NCI-H2171 treated with DMSO at 0.1 percent for 48 hours (cell line): Measurements from ENCODE around the gene ERRFI1.

ENCODE experiments used
- DNase-seq: peaks from one replicate; lab custom pipeline; 2025; lab: John Stamatoyannopoulos, UW

Gene ERRFI1

DNA sequence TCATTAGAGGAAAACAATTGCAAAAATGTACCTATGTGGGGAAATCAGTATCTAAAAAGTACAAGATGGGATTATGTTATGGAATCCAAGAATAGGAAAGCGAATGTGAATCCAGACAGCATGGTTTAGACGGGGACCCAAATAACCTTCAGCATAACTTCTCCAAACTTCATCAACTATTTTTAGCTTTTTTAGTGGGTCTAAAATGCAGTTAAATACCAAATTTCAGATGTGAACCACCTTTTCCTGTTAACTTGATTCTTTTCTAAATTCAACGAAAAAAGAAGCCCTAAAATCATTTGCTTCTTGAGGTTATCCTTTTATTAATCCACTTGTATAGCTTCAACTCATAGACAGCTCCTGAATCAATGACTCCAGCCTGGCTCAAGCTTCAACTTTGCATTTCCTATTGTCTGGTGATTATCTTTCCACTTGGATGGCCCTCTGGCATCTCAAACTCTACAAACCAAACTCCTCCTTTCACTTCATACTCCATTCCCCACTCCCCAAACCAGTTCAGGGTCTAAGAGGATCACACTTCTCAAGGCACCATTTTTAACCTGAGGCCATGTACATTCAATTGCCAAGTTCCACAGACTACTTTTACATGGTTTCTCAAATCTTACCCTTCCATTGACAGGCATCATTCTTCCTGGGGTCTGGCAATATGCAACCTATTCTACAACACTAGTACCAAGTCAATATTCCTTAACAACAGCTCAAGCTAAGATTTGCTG lies 7.4 kb downstream of the ERRFI1 start:
- DNase-seq: no peak

DNA sequence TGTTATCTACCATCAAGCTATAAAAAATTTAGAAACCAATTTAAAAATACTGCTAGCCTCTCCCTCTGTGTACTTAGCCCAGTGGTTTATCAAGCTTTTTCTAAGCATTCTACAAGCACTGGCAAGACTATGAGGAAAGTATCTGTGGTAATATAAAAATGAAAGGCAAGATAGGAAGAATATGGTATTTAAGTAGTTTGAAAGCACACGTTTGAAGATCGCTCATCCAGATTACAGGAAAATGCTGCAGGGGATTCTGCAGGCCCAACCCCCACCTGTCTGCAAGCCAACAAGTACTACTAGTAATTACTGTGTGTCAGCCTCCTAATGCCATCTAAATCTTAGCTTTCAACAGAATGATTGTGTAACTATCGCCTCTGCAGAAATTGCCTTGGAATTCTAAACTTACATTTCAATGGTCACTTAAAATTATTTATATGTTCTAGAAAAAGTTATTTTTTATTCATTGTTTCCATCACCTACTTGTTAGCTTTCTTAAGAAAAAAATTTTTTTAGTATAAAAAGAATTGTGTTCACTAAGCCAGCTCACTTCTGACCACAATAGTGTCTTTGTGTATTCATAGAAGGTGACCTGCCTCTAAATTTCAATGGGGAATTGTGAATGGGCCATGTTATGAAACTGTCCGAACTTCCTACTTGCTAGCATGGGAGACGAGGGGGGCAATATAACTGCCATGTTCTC lies 8.5 kb downstream of the ERRFI1 start:
- peak; percentile 17 for DNase-seq

DNA sequence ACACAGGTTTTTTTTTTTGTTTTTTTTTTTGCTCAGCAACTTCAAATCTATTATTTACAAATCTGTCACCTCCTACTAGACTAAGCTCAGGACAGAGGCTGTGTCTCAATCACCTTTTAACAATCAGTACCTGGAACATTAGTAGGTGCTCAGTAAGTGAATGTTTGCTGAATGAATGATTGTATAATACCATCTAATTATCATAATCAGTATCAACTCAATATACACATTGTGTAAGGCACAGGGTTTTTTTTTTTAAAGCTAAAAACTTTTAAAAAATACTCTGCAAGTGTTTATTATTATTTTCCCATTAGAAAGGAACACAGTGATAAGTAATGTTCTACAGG lies 9.2 kb downstream of the ERRFI1 start:
- DNase-seq: no peak

DNA sequence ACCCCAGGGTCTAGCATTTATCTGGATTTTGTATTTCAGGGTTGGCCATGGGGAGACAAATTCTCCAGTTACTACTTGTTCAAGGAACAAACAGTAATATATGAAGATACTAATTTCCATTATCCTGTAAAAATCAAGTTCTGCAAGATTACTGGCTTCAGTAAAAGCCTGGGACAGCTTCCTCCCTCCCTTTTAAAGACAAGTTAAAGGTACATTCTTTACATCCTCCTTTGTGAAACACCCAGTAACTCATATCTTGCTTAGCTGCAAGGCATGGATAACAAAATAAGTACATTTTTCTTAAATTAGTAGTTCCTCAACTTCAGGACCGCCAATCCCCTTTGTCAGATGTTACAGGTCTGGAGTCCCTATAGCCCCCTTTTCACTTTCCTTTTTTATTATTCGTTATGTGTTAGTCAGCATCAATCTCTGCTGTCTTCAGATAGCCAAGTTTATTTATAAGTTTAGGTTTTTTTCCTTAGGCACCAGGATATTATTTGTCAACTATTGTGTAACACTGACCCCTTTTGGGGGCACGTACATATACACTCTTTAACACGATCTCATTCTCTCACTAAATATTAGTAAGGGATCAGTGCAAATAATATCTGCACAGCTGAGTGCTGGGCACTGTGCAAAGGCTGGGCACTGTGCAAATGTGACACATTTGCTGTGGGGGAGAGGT lies 9.8 kb downstream of the ERRFI1 start:
- DNase-seq: peak; percentile 70

DNA sequence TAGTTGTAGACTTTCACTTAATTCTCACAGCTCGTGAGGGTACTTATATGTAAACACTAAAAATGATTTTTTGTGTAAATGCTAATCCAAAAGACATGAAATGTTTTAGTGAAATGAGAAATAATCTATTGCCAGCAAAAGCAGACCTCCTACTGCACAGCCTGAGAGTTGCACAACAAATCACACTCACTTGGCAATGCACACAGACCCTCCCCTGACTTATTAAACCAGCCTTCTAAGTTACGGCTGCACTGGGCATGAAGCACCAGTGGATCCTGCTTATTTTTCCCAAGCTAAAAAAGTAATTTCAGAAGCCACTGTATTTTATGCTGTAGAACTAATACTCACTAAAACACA lies 10.3 kb downstream of the ERRFI1 start:
- DNase-seq: peak; percentile 16

DNA sequence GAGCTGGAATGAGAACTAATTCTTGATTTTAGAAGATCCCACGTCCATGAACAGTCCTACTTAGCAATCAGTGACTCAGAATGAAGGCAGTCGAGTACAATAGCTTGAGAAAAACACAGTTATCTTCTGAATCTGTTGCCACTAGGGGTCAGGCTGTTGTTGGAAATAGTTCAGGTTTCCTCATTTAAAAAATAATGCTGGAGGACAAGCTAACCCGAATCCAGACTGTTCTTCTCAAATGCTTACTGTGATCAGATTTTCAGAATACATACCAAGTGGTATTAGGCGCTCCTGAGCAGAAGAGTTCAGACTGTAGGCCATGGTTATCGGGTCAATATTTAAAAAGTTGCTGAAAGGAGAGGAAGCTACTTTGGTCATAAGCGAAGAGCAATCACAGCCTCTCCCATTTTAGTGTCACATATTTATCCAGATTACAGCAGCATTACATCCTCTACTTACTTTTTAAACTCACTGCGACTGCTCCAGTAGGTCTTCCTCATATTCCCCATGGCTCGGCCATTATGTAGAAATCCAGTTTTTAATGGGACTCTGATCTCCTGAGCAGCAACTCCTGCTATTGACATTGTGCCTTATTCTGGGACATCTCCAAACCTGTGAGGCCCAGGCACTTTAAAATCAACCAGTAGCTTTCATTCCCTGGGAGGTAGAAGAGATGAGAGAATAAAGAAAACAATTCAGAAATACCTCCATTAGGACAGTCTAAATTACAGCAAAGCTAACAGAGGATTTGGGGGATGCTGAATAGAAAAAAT lies 10.9 kb downstream of the ERRFI1 start:
- peak; percentile 79 for DNase-seq

DNA sequence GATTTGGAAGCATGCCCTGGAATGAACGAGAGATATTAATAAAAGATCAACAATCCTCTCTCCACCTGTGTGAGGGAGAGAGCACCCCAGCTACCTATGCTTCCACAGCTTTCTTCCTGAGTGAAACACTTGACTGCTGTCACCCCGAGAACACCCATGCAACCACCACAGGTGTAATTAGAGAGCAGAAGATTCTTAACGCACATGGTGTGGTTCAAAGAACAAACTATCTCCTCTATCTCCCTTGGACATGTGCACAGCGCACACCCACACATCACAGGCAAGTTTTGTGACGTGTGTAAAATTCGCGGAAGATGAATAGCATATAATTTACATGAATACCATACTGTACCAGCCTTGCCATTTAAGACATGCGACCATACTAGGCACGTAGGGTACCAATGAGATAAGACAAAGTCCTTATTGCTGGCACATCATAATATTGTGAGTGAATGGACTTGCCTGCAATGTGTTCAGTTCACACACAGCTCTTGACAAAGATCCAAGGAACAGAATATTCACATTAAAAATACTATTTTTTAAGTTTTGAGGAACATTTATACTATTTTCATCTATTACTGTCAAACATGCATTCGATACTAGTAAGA lies 11.6 kb downstream of the ERRFI1 start:
- no peak for DNase-seq

DNA sequence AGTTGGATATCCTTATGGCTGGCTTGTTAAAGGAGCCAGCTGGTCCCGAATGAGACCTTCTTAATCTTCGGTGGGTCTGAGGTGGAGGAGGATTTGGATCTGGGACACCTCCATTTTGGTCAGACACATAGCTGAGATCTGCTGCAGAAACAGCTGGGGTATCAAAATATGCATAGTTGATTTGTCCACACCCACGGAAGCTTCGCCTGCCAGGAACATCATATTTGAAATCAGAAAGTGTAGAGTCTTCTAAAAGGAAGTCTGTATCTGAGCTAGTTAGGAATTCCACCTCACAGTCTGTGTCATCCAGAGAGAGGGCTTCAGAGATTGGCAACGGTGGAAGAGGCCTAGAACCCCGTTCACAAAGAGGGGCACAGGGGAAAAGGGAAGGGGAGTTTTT lies 12.3 kb downstream of the ERRFI1 start:
- no peak for DNase-seq

DNA sequence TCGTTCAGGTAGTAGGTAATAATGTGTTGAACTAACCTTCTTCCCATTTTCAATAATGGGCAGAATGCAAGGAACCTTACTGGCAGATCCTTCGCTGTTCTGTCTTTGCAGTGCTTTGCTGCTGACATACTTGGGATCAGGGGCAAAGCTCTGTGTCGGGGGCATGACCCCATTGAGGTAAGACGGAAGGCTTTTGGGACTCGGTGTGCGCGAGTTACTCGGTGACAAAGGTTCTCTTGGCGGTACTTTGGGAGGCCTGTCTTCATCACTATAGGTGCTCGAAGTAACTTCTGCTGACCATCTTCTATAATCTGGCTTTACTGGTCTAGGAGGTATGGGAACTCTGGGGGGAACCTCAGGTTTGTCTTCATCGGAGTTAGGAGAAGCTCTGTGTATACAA lies 12.7 kb downstream of the ERRFI1 start:
- no peak for DNase-seq

DNA sequence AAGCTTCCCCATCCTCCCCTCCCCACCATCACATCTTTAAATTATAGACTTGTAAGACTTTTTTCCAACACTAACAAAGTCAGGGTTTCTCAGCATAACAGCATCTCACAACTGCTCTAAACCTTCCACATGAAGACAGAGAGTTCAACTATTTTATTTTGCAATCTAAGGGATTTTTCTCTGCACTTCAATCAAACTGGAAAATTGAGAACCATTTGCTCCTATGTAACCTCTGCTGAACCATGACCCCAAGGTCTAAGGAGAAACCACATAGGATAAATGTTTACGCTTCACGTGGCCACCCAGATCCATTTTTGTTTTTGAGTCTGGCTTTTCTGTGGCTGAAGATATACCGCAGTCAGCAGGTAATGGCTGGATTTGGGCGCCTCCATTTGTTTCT lies 13.2 kb downstream of the ERRFI1 start:
- no peak for DNase-seq

DNA sequence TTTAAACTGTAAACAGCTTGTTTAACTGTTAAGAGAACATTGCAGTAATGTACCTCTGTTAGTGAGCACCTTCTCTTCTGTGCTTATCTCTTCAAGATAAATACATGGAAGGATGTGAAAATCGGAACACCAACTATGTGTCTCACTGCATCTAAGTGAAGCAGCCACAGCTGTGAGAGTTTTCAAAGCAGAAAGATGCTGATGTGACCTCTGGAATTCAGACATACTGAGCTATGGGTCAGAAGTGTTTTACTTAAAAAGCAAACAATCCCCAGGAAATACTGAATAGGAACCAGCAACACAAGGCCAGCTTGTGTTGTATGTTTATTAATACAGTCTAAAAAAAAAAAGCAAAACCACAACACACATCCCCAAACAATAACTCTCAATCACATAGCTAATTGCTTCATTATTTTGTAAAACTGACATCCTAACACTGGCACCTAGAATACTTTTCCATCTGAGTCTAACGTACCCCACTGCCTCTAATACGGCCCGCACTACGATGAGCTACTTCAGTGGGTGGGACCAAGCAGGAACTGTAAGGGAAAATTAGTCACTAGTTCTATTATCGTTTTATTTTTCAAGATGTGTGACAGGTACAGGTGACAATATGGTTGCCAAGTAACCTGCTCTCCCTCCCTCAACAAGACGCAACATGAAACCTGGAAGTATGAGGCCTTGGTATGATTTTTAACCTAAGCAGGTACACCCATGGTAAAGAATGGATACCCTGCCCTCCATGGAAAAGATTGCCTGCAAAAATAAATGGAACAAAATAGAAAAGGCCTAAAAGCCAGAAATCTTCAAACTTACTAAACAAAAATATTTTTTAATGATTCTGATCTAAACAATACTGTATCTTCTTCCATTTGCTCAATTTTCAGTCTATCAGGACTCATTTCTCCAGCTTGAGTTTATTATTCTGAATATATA lies 13.9 kb downstream of the ERRFI1 start:
- DNase-seq: peak; percentile 22

DNA sequence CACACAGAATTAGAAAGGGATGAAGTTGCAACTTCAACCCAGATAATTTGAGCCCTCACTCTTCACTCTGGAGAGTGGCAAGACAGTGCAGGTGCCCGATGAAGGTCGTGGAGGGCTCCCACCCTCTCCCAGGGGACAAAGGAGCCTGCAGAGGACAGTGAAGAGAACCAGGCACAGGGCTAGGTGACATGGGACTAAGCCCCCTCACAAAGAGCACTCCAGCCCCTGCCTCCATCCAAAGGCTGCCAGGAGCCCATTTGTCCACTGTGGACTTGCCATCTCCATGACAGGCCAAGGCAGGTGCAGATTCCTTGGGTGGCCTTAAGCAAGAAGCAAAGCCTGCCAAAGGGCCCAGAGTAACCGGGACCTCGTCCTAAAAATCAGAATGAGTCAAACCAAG lies 15.1 kb downstream of the ERRFI1 start:
- DNase-seq: no peak

DNA sequence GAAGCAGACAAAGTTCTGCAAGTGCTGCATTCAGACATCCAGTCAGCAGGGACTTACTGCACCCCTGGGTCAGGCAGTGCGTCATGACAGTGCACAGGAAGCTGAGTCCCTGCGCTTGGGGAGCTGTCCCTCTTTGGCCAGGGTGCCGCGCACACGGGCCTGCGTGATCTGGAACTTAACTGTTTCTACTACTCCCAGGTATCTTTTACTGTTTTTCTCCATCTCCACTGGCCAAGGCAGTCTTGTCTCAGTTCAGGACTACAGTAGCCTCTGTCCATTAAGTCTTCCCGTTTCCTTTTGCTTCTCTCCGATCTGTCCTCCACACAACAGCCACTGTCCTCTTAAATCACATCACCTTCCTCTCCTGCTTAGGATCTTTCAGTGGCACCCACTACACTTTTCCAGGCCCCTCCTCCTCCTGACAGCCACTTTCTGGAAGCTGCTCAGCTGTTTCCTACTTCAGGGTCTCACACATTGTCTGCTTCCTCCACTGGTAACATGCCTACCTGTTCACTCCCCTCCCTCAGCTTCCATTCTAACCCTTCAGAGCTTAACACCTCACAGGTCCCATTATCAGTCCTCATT lies 15.9 kb downstream of the ERRFI1 start:
- DNase-seq: no peak

DNA sequence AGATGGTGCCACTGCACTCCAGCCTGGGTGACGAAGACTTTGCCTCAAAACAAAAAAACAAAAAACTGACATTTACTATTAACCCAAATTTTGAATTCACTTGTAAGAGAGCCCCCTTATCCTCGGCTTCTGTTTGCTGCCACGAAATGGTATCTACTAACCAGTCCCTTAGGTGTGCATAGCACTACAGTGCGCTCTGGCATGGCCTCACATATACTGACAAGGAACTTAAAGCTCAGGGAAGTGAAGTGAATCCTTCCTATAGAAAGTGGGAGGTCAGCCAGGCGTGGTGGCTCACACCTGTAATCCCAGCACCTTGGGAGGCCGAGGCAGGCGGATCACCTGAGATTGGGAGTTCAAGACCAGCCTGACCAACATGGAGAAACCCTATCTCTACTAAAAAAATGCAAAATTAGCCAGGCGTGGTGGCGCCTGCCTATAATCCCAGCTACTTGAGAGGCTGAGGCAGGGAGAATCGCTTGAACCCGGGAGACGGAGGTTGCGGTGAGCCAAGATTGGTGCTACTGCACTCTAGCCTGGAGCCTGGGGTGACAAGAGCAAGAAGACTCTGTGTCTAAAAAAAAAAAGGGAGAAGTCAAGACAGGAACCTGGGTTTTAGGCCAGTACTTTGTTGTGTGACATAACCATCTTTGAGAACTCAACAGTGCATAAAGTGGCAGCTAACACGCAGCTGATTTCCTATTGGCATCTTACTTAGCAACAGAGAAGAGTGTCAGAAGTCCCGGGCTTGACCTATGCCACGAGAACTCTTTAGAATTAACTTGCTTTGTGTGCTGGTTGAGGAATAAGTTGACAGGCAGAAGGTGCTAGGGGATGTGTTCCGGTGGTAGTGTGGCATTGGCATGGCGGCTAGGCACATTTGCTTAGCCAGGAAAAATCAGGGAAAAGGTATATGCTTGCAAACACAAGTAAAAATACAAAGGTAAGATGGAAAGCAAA lies 16.8 kb downstream of the ERRFI1 start:
- no peak for DNase-seq

DNA sequence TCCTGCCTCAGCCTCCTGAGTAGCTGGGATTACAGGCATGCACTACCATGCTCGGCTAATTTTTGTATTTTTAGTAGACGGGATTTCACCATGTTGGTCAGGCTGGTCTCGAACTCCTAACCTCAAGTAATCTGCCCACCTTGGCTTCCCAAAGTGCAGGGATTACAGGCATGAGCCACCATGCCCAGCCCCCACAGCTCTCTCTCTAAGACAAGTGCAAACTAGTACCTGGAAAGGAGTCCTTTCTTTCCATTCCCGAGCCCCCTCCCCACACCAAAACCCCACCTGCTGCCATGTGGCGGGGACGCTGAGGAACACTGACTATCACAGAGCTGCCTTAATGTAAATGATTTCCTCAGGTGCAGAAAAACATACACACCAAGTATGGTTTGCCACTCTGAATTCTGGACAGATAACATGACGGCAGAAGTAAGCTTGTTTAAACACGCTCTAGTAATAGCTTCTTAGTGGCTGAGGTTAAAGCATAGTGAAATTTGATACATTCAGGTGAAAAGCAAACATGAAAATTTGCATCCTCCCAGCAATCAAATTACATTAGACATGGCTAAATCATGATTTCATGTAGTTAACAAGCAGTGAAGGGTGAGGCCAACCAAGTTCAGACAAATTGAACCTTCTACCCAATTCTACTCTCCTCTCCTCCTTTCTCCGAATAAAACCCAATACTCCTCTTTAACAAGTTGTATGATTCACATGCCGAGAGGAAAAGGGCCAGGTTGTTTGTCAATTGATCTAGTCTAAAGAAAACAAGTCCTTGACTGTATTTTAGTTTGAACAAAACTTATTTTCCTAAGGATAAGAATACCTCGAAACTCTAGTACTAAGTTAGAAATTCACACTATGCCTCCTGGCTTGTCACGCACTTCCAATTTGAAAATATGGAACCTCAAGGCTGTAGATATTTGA lies 19.8 kb downstream of the ERRFI1 start:
- DNase-seq: peak; percentile 99

DNA sequence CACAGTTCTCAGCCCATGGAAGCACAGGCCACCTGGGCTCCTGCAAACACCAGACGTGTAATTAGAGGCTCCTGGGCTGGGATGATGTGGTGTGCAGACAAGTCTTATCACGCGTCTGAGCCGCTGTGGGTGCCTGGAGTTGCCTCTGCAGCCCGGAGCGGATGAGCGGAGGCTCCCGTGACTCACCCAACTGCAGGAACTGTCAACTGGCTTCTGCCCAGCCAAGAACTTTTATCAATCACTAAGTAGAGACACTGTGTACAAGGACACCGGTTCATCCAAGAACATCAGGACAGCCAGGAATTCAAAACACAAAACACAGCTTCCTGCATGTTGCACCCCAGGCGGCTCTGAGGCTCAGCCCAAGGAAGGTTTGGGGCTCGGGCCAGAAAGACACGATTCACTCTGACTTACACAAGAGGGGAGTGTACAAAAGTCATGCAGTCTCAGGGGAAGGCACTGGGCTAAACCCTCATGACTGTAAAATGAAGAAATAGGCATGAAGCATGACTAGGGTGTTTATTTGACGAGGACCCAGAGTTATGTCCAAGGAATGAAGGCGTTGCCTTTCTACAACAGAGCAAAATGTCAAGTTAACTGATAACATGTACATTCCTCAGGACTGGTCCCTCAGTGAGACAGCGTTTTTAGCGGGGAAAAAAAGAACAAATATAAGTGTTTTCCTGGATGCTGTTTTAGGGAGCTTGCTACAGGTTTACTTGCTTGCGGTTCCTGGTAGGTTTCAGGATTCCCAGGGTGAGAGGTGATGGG lies 21.1 kb downstream of the ERRFI1 start:
- DNase-seq: peak; percentile 99

DNA sequence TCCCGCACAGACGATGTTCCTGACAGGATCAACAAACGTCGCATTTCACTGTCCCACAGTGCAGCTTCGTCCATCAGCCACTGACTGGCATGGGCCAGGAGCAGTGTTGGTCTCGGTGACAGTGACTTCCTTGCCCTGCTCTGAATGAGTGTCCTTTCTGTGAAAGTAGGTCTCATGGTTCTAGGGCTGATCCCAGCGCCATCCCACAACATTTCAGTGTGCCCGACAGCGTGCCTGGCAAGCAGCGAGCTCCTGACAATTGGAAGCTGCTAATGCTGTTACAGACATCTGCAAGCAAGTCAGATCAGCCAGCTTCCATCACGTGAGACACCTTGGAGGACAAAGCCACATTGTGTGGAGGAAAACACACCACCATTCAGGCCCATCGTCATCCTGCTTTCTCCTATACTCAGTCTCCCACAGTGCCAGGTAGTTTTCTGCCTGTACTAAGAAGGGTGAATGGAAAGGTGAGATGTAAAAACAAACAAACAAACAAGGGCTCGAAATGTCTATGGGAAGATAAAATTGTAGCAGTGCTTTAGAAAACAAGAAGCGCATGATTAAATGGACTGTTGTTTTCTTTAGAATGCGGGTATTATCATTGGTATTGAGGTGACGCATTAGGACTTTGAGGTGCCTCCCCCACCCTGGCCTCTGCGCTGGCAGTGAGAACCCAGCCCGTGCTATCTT lies 21.9 kb downstream of the ERRFI1 start:
- DNase-seq: peak; percentile 88
